Activated naive CD4-positive, alpha-beta T cell treated with anti-CD3 and anti-CD28 coated beads for 36 hours (primary cell): ENCODE measurements around the gene CCDC86. TPM values are rescaled to one million over a fixed set of nuclear protein-coding genes. Genes with fewer than 3 reads are reported as not detected.
"Not testable (repeated sequence)": the region's sequence is repeated elsewhere in the genome, so short reads cannot be mapped to it uniquely, and the experiment has no call there.

Source experiments
- CTCF ChIA-PET: fragments of 350-600 bp; sonication (Branson Sonifier 250); formaldehyde crosslinking; loops from one replicate; lab custom pipeline; 2021; ENCODE audit warnings: antibody characterized with exemption; lab: Charles Lee
- DNase-seq: peaks from one replicate; pipeline ENCODE4 v3.0.0-alpha.2; 2020
- H3K27ac Mint-ChIP-seq: one replicate; pipeline ENCODE4 v1.8.0; 2021; ENCODE audit warnings: mild to moderate bottlenecking, mixed read lengths
- H3K27me3 Mint-ChIP-seq: one replicate; pipeline ENCODE4 v1.8.0; 2021; ENCODE audit warnings: low read depth, mixed read lengths
- H3K36me3 Mint-ChIP-seq: one replicate; pipeline ENCODE4 v1.8.0; 2021; ENCODE audit warnings: low read depth, mixed read lengths
- H3K4me1 Mint-ChIP-seq: one replicate; pipeline ENCODE4 v1.8.0; 2021; ENCODE audit warnings: low read depth, mixed read lengths
- H3K4me3 Mint-ChIP-seq: one replicate; pipeline ENCODE4 v1.8.0; 2021; ENCODE audit warnings: mild to moderate bottlenecking, moderate library complexity, mixed read lengths
- H3K9me3 Mint-ChIP-seq: one replicate; pipeline ENCODE4 v1.8.0; 2021; ENCODE audit warnings: mixed read lengths
- intact Hi-C: fragments of 100-400 bp; cut with micrococcal nuclease; formaldehyde crosslinking; loops from one replicate; pipeline ENCODE4 v1.15.1; 2023
- total RNA-seq, 2 experiments: library from RNA; stranded (reverse); gene quantifications; one replicate each; pipeline ENCODE4 v1.2.3, GENCODE V29; 2021

Gene CCDC86
- total RNA-seq, 2 experiments from 2014 or later: 38.8 to 41.2 TPM

DNA sequence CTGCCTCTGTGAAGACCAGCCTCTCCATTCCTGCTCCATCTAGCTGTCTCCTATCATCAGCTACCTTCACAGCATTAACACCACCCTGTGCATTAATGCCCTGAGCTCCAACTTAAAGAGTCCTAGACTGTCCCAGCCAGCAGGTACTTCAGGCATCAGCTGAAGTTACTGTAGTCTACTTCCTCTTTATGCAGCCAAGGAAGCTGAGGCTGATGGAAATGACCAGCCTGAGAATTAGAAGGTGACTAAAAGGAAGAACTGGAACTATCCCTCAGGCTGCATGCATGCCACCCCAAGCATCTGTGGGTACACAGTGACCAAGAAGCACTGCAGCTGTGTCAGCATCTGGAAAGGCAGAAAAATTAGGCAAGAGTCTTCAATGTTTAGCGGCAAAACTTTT, 28.6 kb upstream of the CCDC86 start:
- H3K36me3 Mint-ChIP-seq: no peaks in the 10 kb centered on the region
- peaks cover 8% of the 10 kb centered on the region for H3K9me3 Mint-ChIP-seq
- CTCF ChIA-PET: interaction anchor here (1.8 kb wide), 1 partner anchor 18 kb away, joined by 8 read pairs; no protein-coding TSS in a partner anchor
- no peaks in the 10 kb centered on the region for H3K4me1 Mint-ChIP-seq
- no peak overlapping the region for H3K4me3 Mint-ChIP-seq
- peaks cover 3% of the 10 kb centered on the region for H3K27me3 Mint-ChIP-seq
- H3K27ac Mint-ChIP-seq: no peak overlapping the region
- intact Hi-C loops: no loop called here
- DNase-seq: no peak

DNA sequence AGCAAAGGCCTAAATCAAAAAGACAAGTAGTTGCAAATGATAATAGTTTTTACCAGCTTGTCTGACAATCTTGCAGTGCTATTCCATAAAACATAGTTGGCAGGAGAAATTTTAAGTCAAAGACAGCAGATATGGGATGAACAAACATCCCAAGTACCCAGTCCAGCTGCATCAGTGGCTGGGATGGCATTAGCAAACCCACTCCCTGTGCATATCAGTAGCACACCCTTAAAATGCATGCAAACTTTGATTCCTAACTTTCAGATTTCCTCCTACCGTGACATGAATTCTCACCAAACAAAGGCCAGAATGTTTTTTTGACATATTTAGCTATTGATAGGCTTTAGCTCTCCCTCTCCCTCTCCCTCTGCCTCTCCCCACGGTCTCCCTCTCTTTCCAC, 27.8 kb upstream of the CCDC86 start:
- Mint-ChIP-seq H3K36me3 (no peaks in the 10 kb centered on the region), H3K27me3 (peaks cover 3% of the 10 kb centered on the region), H3K27ac (no peak overlapping the region), H3K4me1 (no peaks in the 10 kb centered on the region), H3K9me3 (peaks cover 8% of the 10 kb centered on the region), H3K4me3 (no peak overlapping the region)
- DNase-seq: no peak
- intact Hi-C loops: no loop called here
- CTCF ChIA-PET: interaction anchor here (1.8 kb wide), 1 partner anchor 17 kb away, joined by 8 read pairs; no protein-coding TSS in a partner anchor

DNA sequence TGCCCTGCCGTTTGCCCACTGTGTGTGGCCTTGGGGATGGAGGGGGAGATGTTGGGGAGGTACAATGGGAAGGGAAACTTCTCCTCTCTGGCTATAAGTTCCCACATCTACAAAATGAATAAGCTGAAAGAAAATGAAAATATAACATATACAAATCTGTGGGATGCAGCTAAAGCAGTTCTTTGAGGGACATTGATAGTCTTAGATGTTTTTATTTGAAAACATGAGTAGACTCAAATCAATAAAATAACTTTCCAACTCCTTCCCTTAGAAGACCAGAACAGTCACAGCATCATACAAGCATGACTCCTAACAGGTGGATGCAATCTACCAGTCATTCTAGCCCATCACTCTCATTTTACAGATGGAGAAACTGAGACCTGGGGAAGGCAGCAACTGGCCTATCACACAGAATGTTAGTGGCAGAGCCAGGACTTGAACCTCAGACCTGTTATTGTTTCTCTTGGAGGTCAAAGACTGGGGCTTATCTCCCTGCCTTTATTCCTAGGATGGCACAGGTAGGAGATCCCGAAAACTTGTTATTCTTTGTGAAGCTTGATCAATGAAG, 25.2 kb upstream of the CCDC86 start:
- Mint-ChIP-seq H3K9me3 (peaks cover 8% of the 10 kb centered on the region), H3K36me3 (no peaks in the 10 kb centered on the region), H3K4me1 (no peaks in the 10 kb centered on the region), H3K27ac (no peak overlapping the region), H3K4me3 (no peak overlapping the region), H3K27me3 (no peaks in the 10 kb centered on the region)
- DNase-seq: no peak
- intact Hi-C loops: no loop called here
- CTCF ChIA-PET: no interaction called here

DNA sequence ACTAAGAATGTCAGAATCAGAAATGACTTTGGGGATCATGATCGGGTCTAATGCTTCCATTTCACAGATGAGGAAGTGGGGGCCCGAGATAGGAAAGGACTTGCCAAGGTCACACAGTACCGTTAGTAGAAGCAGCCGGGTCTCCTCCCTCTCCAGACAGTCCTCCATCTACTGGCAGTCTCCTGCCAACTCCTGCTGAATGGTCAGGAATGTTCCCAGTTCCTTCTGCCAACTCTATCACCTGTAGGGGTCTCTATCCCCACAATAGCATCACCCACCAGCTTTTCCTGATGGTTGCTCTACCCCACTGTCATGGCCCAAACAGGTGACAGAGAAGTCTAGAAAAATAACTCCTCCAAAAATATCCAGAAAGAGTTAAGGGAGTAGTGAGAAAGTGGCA, 23.9 kb upstream of the CCDC86 start:
- Mint-ChIP-seq H3K27me3 (no peaks in the 10 kb centered on the region), H3K27ac (no peak overlapping the region), H3K36me3 (no peaks in the 10 kb centered on the region), H3K4me1 (no peaks in the 10 kb centered on the region), H3K9me3 (peaks cover 8% of the 10 kb centered on the region), H3K4me3 (no peak overlapping the region)
- CTCF ChIA-PET: no interaction called here
- intact Hi-C loops: no loop called here
- no peak for DNase-seq

DNA sequence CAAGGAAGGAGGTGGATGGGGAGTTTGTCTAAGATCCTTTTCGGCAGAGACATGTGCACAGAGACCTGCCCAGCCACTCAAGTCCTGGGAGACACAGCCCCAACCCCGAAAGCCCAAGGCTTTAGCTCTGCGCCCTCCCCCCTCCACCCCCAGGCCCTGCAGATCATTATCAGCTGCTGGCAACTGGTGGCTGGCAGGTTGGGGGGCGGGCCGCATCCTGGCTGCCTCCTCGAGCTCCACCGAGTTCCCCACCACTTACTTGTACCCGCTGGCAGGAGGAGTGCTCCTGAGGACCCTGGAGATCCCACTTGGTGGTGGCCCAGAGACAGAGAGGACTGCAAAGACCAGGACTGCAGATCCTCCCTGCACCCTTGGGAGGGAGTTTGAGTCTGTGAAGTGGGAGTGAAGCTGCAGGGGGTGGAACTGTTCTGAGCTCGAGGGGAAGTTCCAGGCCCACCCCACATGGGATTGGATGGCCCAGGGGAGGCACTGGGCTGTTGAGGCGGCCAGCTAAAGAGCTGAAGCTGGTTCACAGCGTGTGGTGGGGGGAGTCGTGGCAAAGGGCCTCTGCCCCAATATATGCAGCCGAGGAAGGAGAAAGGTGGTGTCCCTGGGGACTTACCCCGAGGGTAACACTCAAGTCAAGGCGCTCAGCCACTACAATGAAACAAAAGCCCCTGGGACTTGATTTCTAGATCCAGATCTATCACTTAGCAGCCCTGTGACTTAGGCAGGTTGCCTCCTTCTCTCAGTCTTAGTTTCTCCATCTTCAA, 19.9 kb upstream of the CCDC86 start:
- Mint-ChIP-seq H3K4me1 (no peaks in the 10 kb centered on the region), H3K9me3 (peaks cover 4% of the 10 kb centered on the region), H3K27ac (no peak overlapping the region), H3K36me3 (no peaks in the 10 kb centered on the region), H3K27me3 (no peaks in the 10 kb centered on the region), H3K4me3 (no peak overlapping the region)
- intact Hi-C loops: no loop called here
- CTCF ChIA-PET: interaction anchor here (1.2 to 4.8 kb wide), 4 partner anchors 9 to 365 kb away, joined by 3 to 29 read pairs (median 6); no protein-coding TSS in a partner anchor
- no peak for DNase-seq

DNA sequence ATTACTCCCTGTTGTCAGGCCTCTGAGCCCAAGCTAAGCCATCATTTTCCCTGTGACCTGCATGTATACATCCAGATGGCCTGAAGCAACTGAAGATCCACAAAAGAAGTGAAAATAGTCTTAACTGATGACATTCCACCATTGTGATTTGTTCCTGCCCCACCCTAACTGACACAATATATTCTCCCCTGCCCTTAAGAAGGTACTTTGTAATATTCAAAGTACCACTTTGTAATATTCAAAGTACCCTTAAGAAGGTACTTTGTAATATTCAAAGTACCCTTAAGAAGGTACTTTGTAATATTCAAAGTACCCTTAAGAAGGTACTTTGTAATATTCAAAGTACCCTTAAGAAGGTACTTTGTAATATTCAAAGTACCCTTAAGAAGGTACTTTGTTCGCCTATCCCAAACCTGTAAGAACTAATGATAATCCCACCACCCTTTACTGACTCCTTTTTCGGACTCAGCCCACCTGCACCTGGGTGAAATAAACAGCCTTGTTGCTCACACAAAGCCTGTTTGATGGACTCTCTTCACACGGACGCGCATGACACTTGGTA, 18.1 kb upstream of the CCDC86 start:
- intact Hi-C loops, DNase-seq, H3K27ac Mint-ChIP-seq, H3K27me3 Mint-ChIP-seq, H3K36me3 Mint-ChIP-seq, H3K9me3 Mint-ChIP-seq, H3K4me1 Mint-ChIP-seq, H3K4me3 Mint-ChIP-seq: not testable (repeated sequence)
- CTCF ChIA-PET: interaction anchor here (1.2 to 1.4 kb wide), 2 partner anchors 76 to 364 kb away, joined by 3 read pairs; no protein-coding TSS in a partner anchor

DNA sequence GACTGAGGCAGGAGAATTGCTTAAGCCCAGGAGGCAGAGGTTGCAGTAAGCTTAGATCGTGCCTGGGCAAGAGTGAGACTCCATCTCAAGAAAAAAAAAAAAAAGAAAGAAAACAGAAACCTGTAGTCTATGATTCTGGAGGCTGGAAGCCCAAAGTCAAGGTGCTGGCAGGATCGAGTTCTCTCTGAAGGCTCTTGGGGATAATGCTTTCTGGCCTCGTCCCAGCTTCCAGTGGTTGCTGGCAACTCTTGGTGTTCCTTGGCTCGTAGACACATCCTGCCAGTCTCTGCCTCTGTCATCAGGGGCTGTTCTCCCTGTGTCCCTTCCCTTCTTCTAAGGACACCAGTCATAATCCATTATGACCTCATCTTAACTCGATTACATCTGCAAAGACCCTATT, 16.8 kb upstream of the CCDC86 start:
- Mint-ChIP-seq H3K9me3 (no peaks in the 10 kb centered on the region), H3K4me3 (no peak overlapping the region), H3K4me1 (no peaks in the 10 kb centered on the region), H3K27me3 (no peaks in the 10 kb centered on the region), H3K36me3 (no peaks in the 10 kb centered on the region), H3K27ac (no peak overlapping the region)
- intact Hi-C loops: no loop called here
- CTCF ChIA-PET: interaction anchor here (0.7 to 1.4 kb wide), 3 partner anchors 75 to 659 kb away, joined by 3 to 6 read pairs (median 3); no protein-coding TSS in a partner anchor
- DNase-seq: no peak

DNA sequence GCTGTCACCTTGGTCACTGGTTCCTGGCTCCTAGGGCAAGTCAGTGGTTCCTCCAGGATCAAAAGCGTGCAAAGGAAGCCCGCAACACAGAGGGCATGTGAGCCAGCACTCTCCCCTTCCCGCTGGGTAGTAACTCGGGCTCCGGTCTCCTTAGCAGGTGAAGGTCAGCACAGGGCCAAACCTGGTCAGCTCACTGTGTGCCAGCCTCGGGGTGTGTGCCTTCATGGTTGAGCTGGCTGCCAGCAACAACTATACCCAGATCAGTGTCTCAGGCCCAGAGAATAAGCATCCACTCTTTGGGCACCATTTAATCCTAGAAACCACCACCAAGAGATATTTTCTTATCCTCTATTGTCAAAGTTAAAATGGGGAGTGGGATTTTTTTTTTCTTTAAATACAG, 16.1 kb upstream of the CCDC86 start:
- Mint-ChIP-seq H3K4me3 (no peak overlapping the region), H3K27ac (no peak overlapping the region), H3K27me3 (no peaks in the 10 kb centered on the region), H3K9me3 (no peaks in the 10 kb centered on the region), H3K4me1 (no peaks in the 10 kb centered on the region), H3K36me3 (no peaks in the 10 kb centered on the region)
- CTCF ChIA-PET: interaction anchor here (0.7 kb wide), 2 partner anchors 566 to 658 kb away, joined by 3 to 6 read pairs; no protein-coding TSS in a partner anchor
- DNase-seq: no peak
- intact Hi-C loops: no loop called here

DNA sequence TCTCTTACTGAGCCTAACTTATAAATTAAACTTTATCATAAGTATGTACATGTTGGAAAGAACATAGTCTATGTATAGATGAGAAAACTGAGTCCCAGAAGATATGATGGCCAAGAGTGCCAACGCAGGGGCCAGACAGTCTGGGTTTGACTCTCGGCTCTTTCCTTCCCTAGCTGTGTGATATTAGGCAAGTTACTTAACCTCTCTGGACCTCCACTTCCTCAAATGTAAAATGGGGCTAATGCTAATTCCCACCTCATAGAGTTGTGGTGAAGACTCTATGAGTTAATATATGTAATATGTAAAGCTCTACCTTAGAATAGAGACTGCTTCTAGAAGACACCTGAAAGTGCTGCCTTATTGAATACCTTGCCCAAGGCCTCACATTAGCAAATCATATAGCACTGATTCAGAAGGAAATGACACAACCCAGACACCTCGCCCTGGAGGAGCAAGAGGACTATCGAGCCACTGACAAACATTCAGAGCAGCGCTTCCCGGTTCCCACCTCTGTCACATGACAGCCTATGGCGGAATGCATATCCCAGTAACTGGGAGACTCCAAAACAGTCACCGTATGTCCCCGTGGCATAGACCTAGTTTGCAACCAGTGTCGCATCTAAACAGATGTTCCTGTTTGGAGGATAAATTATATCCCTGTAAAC, 11.3 kb upstream of the CCDC86 start:
- Mint-ChIP-seq H3K4me1 (no peaks in the 10 kb centered on the region), H3K4me3 (no peak overlapping the region), H3K9me3 (no peaks in the 10 kb centered on the region), H3K36me3 (no peaks in the 10 kb centered on the region), H3K27ac (no peak overlapping the region), H3K27me3 (no peaks in the 10 kb centered on the region)
- intact Hi-C loops: loop anchor here (1.0 to 5.0 kb wide), 7 partner anchors 53 to 555 kb away; no protein-coding TSS in a partner anchor
- CTCF ChIA-PET: interaction anchor here (0.7 to 7.5 kb wide), 40 partner anchors 10 to 564 kb away, joined by 3 to 72 read pairs (median 6); partner anchors contain the start of genes CCDC86, PTGDR2 and VWCE
- DNase-seq: no peak

DNA sequence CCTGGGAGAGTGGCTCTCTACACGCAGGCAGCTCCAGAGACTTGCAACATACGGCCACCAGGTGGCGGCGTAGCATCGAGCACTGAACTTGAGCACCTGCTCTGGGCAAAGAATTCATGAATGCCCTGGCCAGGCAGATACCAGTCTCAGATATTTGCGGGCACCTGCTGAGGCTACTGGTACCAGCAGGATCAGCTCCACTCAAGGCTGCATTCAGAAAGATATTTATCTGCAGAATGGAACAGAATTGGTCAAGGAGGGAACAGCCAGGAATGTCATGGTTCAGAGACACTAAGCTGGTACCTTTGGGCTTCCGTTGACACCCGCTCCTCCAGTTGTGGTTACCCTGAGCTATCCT, 10.8 kb upstream of the CCDC86 start:
- Mint-ChIP-seq H3K27ac (no peak overlapping the region), H3K36me3 (no peaks in the 10 kb centered on the region), H3K9me3 (no peaks in the 10 kb centered on the region), H3K27me3 (no peaks in the 10 kb centered on the region), H3K4me3 (no peak overlapping the region), H3K4me1 (no peaks in the 10 kb centered on the region)
- CTCF ChIA-PET: interaction anchor here (0.6 to 7.5 kb wide), 49 partner anchors 9 to 563 kb away, joined by 3 to 72 read pairs (median 5); partner anchors contain the start of genes CCDC86, PTGDR2 and VWCE
- peak; percentile 90 for DNase-seq
- intact Hi-C loops: loop anchor here (1.0 to 5.0 kb wide), 7 partner anchors 54 to 554 kb away; no protein-coding TSS in a partner anchor

DNA sequence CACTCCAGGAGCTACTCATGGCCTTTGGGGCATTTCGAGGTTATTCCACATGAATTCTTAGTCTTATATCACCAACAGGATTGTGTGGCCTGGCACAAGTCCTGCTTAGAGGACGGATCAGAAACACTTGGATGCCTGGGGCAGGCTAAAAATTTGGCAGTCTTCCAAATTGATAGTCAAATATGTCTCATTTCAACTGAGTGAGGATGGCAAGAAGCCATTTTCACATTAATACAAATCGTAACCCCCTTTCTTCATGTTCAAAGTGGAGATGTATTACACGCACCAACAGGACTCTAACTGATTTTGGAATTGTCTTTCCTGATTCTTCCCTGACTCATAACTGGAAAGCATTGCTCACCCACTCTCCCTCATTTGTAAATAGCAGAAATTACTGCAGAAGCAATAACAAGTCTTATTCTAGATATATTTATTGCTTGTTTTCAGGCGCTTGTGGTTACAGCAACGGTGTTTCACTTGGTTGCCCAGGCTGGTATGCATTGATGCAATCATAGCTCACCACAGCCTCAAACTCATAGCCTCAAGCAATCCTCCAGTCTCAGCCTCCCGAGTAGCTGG, 10.3 kb upstream of the CCDC86 start:
- Mint-ChIP-seq H3K36me3 (no peaks in the 10 kb centered on the region), H3K4me1 (no peaks in the 10 kb centered on the region), H3K4me3 (no peak overlapping the region), H3K27me3 (no peaks in the 10 kb centered on the region), H3K27ac (no peak overlapping the region), H3K9me3 (no peaks in the 10 kb centered on the region)
- intact Hi-C loops: loop anchor here (1.0 to 5.0 kb wide), 7 partner anchors 54 to 554 kb away; no protein-coding TSS in a partner anchor
- CTCF ChIA-PET: interaction anchor here (0.6 to 7.5 kb wide), 49 partner anchors 9 to 563 kb away, joined by 3 to 72 read pairs (median 5); partner anchors contain the start of genes CCDC86, PTGDR2 and VWCE
- DNase-seq: no peak
